ENCODE results near the gene JAG1.

JAG1 gene

DNA sequence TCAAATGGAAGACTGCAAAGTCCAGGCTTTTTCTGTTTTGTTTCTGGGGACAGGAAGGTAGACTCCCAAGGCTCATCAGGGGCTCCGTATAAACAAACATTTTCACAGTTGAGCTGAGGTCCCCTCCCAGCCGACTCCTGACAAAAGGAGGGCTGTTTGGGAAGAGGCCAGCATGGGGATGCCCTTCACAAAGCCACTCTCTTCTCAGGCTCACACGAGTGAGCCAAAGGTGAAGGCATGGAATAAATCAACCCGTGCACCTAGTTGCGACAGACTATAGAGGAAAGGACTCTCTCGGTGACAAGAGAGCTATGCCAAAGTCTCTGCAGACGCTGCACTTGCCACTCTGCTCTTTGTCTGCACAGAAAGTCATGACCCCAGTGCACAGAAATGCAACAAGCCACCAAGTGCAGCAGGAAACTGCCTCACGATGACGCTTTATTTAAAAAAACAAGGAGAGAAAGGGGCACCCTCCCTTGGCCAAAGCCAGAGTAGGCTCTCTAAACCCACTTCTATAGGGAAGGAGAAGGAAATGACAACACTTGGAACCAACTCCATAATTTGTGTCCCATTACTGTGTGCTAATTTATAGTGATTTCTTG, 21.0 kb downstream of the JAG1 start:
- DNase-seq (ENCODE audit: low read depth): no peak

DNA sequence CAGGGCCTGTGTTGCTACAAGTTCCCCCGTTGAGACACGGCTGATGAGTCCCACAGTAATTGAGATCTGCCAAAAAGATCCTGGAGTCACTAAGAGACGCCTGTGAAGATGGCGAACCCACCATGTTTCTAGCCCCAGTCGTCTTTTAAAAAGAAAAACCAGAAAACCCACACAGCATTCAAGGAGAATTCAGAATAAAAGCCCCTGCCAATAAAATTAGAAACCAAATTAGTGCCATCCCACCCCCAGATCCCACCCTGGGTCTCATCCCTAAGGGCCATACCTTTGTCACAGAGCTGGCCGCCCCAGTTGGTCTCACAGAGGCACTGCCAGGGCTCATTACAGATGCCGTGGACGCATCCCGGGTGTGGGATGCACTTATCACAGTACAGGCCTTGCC, 21.6 kb downstream of the JAG1 start:
- DNase-seq (ENCODE audit: low read depth): no peak

DNA sequence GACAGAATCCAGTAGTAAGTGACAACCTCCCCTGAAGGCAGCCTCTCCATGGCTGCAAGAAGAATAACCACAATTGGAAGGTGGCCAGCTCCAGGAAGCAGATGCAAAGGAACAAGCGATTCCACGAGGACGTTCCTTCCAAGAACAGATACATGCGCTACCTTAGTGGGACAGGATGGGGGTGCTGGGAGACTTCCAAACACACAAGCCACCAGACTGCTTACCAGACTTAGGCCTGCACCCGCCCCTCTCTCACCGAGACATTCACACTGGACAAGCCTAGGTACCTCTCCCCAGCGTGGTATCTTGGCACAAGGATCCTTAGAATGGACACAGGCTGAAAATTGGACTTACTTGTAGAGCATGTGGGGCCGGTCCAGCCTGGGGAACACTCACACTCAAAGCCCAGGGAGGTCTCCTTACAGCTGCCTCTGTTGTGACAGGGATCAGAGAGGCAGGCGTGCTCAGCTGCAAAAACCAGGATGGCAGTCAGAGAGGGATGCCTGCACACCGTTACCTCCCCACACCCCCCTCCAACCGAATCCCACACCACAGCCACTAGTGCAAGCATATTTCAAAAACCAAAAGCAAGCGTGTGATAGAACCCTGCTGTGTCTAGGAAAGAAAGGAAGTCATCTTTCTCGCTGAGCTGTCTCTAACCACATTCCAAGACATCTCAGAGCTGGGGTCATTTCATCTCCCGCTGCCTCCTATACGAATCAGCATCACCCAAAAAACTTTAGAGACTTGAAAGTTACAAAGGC, 22.4 kb downstream of the JAG1 start:
- DNase-seq (ENCODE audit: low read depth): no peak

DNA sequence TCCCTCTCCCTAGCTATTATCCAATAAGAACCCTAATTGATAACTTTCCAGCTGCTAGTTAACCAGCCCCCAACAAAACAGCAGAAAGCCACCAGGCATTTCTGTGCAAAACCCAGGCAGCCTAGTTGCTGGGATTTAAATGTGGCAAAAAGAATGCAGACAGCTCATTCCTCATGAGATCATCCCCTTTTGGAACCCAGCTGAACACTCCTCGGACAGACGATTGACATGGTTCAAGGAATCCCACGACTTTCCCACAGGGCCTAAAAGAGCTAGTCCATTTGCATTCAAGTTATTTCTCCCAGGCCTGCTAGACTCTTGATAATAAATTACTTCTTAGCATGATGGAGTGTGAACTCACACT, 24.0 kb downstream of the JAG1 start:
- DNase-seq (ENCODE audit: low read depth): no peak

DNA sequence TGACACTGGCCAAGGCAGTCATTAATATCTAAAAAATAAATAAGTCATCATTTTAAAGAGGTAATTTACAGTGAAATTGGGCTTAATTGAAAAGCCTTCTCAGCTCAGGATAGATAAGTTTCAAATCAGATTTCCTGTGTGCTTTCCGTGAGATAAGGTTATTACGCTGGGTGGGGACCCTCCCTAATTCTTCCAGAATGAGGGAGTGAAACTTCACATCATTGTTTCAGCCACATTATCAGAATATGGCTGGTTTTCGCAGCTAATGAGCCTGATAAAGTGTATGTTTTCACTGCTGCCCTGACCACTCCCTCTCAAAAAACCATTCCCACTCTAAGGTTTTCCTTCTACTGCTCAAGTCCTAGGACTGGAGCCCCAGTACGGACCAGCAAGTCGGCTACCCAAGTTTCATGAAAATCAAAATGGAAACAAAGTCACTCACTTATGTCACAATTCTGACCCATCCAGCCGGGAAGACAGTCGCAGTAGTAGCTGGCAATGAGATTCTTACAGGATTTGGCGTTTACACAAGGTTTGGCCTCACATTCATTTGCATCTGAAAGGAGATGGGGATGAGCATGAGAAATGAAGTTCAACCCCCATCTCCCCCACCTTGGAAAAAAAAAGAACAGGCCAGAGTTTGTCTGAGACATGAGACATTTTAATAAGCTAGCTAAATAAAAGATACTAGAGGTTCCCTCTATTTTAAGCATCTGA, 24.6 kb downstream of the JAG1 start:
- no peak for DNase-seq (ENCODE audit: low read depth)

DNA sequence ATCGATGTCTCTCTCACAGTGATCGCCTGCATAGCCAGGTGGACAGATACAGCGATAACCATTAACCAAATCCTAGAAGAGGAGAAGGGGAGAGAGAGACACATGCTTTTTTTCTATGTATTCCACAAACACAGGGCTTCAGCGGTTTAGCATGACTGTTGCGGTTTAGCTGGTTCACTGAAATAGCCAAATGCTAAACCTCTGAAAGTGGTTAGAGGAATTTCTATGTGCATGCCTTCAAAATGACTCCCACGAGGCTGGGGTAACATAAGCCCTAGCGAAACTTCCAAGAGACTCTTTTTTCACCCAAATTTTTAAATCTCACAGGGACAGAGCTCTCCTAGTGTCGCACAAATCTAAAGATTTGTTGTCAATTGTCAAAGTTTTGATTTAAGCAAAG, 25.1 kb downstream of the JAG1 start:
- DNase-seq (ENCODE audit: low read depth): no peak

DNA sequence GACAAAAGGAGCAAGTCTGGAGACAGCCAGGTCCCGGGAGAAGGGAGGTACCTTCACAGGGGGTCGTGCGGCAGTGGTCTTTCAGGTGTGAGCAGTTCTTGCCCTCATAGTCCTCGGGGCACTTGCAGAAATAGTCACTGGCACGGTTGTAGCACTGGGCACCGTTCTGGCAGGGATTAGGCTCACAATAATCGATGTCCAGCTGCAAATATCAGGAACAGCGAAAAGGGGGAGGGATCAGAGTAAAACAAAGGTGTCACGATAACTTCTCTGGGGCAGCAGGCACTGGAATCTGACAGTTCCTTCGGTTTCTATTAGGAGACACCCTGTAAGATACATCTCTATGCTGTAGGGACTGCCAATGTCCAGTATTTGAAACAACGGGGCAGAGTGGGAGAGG, 25.9 kb downstream of the JAG1 start:
- DNase-seq (ENCODE audit: low read depth): no peak

DNA sequence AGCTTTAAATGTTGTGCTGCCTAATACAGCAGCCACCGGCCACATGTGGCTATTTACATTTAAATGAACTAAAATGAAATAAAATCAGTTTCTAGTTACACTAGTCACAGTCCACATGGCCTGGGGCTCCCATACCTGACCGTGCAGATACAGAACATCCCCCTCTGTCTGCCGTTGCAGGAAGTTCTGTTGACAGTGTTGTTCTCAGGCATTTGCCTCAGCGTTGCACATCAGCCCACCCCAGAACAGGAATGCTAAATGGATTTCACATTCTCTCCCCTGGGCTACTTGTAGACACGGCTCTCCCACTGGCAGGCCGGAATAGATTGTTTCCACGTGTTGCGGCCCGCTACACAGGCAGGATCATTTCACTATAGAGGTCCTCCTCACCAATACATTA, 26.3 kb downstream of the JAG1 start:
- DNase-seq (ENCODE audit: low read depth): no peak

DNA sequence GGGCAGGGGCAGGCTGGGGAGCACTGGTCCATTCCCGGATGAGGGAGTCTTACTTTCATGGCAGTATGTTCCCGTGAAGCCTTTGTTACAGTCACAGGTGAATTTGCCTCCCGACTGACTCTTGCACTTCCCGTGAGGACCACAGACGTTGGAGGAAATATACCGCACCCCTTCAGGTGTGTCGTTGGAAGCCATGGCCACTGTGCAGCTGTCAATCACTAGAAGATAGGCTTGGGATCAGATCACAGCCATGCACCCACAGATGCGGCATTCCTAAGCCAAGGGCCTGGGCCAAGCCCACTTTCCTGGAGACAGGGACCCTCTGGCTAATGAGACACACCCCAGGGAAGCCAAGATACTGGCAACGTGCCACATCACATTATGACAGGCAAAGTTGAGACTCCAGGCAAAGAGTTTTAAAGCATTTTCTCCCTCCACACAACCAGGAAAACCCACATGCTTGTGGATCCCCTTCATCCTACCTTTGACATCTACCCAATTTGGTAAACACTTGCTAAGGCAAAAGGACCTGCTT, 26.8 kb downstream of the JAG1 start:
- no peak for DNase-seq (ENCODE audit: low read depth)

DNA sequence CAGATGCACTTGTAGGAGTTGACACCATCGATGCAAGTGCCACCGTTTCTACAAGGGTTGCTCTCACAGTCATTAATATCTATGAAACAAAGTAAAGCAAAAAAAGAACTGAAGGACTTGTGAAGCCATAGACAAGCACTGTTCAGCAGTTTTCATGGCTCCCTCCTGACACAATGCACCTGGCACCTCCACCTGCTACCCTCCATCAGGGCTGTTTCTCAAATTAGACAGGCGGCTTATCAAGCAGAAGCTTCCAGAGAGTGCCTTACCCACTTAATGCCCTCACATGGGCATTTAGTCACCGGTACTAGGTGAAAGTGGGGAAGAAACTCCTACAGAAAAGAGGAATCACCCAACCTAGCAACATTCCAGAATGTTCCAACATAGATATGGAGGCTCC, 27.8 kb downstream of the JAG1 start:
- no peak for DNase-seq (ENCODE audit: low read depth)

DNA sequence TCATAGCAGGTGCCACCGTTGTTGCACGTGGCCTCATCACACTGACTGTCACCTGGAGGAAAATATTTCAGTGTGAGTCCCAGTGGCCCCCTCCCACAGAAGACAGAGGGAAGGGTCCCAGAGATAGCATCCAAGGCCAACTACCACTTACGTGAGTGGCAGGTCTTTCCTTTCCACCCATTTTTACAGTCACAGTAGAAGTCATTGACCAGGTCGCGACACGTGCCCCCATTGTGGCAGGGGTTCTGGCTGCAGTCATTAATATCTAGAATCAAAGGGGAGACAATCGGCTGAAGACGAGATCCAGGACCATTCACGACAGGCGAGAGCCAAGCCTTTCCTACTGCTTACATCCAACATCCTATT, 28.6 kb downstream of the JAG1 start:
- DNase-seq (ENCODE audit: low read depth): no peak

DNA sequence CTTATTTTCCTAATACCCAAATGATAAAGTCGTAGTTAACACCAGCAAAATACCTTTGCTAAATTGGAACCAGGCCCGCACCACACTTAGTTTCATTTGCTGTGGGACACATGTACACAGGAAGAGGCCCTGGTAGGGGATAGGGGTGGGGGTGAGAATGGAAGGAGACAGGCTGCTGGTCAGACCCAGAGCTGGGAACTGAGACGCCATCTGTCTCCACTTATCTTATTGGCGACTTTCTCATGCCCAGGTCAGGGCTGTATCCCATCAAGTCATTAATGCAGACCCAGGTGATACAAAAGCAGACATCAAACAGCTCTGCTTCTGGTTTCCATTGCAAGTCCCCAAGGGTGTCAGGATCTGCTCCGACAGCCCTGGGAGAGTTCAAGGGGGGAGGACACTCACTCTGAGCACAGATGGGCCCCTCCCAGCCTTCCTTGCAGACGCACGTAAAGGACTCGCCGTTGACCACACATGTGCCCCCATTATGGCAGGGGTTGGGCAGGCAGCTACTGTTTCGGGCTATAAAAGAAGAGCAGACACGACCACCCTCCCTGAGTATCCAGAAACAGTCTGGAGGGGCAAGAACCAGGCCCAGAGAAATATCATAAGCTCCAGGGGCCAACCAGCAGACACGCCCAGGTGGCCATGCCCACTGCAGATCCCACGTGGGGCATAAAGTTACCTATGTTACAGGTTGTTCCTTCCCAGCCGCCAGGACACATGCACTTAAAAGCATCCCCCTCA, 29.2 kb downstream of the JAG1 start:
- no peak for DNase-seq (ENCODE audit: low read depth)

DNA sequence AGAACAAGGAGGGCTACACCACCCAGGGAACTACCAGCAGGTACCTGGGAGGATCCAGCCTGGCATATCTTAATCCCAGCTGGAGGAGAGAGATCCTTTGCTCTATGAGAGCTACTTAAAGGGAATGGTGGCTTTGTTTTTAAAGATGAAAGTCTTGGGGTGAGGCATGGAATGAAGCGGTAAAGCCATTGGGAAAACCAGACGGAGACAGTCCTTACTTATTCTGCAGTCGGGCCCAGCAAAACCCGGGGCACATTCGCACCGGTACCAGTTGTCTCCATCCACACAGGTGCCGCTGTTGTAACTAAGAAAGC, 30.3 kb downstream of the JAG1 start:
- no peak for DNase-seq (ENCODE audit: low read depth)

DNA sequence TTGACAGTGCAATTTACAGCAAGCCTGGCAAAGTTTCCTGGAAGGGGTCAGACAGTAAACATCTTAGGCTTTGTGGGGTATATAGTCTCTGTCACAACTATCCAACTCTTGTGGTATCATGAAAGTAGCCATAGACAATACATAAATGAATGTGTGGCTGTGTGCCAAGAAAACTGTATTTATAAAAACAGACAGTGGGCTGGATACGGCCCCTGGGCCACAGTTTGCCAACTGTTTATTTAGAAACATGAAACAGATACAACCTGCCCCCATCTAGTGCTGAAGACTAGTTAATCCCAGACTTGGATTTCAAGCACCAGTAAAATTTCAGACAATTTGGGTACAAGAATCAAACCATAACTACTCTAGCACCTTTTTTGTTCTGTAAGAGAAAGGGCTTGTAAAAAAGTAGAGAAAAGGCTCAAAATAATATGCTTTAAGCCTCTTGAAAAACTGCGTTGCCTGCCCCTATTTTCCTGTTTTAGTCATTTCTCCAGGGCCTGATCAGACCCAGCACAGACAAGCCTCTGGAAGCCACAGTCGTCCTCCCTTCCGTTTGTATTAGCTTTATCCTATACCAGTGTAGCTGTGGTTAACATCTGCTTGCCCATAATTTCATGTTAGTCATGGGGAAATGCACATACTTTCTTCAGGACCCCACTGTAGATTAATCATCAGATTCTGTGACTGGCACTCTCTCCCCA, 30.8 kb downstream of the JAG1 start:
- no peak for DNase-seq (ENCODE audit: low read depth)

DNA sequence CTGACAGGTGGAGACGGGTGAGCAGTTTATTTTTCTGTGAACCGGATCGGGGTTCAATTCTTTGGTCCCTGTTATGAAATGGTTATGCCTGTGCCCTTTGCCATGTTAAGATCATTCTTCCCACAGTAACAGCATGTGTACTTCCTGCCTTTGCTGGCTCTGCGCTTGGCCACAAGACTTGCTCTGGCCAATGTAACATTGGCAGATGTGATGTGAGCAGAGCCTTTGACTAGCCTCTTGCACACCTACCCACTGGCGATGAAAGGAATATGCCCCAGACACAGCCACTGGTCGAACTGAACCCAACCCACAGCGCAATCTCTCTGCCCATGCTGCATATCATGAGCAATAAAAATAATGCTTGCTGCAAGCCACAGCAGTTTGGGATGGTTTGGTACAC, 31.9 kb downstream of the JAG1 start:
- DNase-seq (ENCODE audit: low read depth): no peak

DNA sequence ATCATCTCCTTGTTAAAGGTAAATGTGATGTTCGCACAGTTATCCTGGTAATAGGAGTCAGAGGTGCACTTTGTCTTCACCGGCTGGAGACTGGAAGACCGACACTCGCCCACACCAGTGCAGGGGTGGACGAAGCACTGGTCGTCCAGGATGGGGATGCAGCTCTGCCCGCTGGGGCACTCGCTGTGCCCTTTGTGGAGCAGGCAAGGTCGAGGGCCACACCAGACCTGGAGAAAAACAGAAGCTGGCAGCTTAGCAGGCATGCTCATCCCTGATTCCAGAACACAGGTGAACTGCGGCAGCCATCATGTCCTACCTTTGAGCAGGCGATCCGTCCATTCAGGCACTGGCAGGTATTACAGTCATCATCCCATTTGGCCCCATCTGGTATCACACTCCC, 32.3 kb downstream of the JAG1 start:
- DNase-seq (ENCODE audit: low read depth): no peak

DNA sequence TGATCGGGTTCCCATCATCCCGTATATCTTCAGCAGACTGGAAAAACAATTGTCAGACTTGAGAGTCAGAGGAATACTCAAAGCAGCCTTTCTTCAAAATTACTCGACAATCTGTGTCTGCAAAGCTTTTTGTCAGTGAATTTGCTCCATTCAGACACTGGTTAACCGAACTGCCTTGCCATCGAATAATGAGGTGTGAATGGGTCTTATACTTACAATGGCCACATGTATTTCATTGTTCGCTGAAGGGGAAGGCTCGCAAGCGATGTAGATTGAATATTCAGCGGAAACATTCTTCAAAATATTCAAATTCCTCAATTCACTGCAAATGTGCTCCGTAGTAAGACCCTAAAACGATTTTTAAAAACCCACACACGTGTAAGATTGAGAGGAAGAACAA, 32.9 kb downstream of the JAG1 start:
- DNase-seq (ENCODE audit: low read depth): no peak

DNA sequence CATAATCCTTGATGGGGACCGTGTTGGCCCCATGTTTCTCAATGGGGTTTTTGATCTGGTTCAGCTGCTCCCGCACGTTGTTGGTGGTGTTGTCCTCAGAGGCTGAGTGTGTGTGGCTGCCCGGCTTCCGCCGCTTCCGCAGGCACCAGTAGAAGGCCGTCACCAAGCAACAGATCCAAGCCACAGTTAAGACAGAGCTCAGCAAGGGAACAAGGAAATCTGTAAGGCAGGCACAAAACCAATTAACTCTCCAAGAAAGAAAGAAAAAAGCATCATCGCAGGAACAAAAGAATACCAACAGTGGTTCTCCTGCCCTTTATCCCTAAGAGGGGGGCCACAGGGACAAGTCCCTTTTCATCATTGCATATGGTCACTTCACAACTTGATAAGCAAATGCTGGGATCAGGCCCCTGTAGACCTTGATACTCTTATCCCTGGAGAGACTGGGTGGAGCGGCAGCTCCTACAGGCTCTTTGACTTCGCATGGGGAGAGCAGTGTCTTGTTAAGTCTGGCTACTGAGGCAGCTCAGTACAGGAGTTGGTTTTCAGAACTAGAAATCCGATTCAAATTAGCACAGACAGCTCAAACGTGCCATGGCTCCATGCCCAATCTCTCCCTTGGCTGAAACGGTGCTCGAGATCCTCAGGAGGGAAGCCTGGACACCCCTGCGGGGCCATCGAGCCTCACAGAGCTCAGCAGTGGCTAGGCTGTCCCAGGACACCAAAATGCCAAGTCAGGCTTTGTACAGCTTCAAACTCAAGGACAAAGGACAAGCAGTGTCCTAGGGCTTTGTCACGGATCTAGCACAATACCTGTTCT, 33.9 kb downstream of the JAG1 start:
- DNase-seq (ENCODE audit: low read depth): no peak

DNA sequence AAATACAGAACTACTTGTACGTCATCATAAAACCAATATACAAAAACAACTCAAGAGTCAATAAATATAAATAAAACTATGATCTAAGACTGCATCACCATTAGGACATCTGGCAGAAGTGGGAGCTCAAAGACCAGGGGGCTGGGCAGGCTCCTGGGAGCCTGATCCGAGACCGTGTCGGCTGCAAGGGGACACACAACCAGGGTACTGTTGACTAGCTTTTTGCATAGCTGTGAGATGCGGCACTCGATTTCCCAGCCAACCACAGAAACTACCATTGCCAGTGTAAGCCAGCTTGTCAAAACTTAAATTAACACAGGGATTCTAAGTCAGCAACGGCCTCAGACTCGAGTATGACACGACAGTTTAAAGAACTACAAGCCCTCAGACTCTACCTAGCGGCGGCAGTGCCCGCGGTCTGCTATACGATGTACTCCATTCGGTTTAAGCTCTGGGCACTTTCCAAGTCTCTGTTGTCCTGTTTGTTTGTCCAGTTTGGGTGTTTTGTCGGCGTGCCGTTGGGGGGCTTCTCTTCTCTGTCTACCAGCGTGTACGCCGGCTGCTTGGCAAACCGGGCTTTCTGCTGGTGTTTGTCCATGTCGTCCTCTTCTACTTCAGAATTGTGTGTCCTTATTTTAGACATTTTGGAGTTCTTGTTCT, 34.6 kb downstream of the JAG1 start:
- DNase-seq (ENCODE audit: low read depth): no peak

DNA sequence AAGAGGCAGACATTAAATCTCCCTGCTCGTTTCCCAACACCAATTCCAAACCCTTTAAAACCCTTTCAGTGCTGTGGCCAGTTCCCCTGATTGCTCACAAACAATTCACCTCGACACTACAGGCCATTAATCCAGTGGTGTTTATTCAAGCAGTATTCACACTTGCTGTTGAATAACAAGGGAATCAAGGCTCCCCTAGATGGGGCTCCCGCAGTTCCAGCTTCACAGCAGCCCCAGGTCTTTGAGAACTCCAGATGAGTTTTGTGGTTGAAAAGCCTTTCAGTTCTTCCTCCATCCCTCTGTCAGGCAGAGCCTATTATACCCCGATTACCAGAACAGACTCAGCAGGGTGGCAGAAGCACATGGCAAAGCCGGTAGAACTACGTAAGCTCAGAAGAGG, 36.2 kb downstream of the JAG1 start:
- DNase-seq (ENCODE audit: low read depth): no peak

DNA sequence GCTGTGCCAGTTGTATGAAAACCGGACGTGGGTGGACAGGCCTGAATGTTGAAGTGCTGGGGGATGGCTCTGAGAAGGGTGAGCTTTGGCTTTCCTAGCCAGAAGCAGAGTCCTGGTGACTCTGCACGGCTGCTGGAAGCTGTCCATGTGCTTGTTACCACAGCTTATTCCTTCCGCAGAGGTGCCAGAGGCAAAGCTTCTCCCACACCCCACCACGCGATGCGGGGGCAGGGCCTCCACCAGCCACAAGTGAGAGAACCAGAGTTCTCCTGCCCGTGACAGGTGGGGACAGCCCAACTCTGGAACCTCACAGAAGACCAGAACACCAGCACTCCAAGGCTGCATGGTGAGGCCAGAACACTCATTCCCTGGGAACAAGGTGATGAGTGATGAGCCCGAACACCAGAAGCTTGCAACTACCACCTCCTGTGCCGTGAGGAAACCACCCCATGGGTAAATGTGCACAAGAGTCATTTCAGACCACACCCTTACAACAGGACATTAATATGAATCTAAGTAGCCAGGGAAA, 36.7 kb downstream of the JAG1 start:
- DNase-seq (ENCODE audit: low read depth): no peak

All from stimulated activated CD8-positive, alpha-beta memory T cell treated with anti-CD3 and anti-CD28 coated beads, Interleukin-12 subunit alpha, Interleukin-12 subunit beta, amount 100 ng/mL, for 4 hours (primary cell).